Bone marrow (tissue), 2 donors: ENCODE results near the gene STEAP4.
"Not testable (repeated sequence)": the region's sequence is repeated elsewhere in the genome, so short reads cannot be mapped to it uniquely, and the experiment has no call there.

Experiments used
- DNase-seq, 2 donors: peaks; one replicate each; lab custom pipeline; 2025; lab: John Stamatoyannopoulos, UW

Gene STEAP4

GRCh38 chr7:88268051-88268450, 38.6 kb downstream of the STEAP4 start:
- DNase-seq = no peak

- DNase-seq = no peak
These were observed 39.3 kb downstream of the STEAP4 start for GRCh38 chr7:88267421-88267820.

- DNase-seq = not testable (repeated sequence)
These were observed 41.7 kb downstream of the STEAP4 start for GRCh38 chr7:88264987-88265386.

- no peak for DNase-seq
These were observed 44.1 kb downstream of the STEAP4 start for GRCh38 chr7:88262562-88262961.

- DNase-seq = no peak
These were observed 46.0 kb downstream of the STEAP4 start for GRCh38 chr7:88260719-88261118.

- DNase-seq = no peak
These were observed 46.9 kb downstream of the STEAP4 start for GRCh38 chr7:88259656-88260380.

- not testable (repeated sequence) for DNase-seq
These were observed 48.4 kb downstream of the STEAP4 start for GRCh38 chr7:88258296-88258695.

GRCh38 chr7:88256906-88257305, 49.8 kb downstream of the STEAP4 start:
- DNase-seq = no peak

GRCh38 chr7:88254721-88255424, 51.8 kb downstream of the STEAP4 start:
- no peak for DNase-seq

GRCh38 chr7:88253640-88254039, 53.1 kb downstream of the STEAP4 start:
- DNase-seq = no peak

- no peak for DNase-seq
These were observed 62.4 kb downstream of the STEAP4 start for GRCh38 chr7:88244258-88244657.

GRCh38 chr7:88243345-88243909, 63.3 kb downstream of the STEAP4 start:
- DNase-seq = no peak

GRCh38 chr7:88239852-88240251, 66.8 kb downstream of the STEAP4 start:
- no peak for DNase-seq

- DNase-seq = no peak
These were observed 72.9 kb downstream of the STEAP4 start for GRCh38 chr7:88233828-88234227.

- DNase-seq = no peak
These were observed 76.0 kb downstream of the STEAP4 start for GRCh38 chr7:88230646-88231045.

- no peak for DNase-seq
These were observed 77.2 kb downstream of the STEAP4 start for GRCh38 chr7:88229302-88229995.

GRCh38 chr7:88226886-88227516, 79.7 kb downstream of the STEAP4 start:
- DNase-seq = no peak

- no peak for DNase-seq
These were observed 80.5 kb downstream of the STEAP4 start for GRCh38 chr7:88226201-88226600.

- DNase-seq = no peak
These were observed 82.0 kb downstream of the STEAP4 start for GRCh38 chr7:88224601-88225275.

- DNase-seq = no peak
These were observed 83.4 kb downstream of the STEAP4 start for GRCh38 chr7:88223265-88223664.
